ENCODE measurements around the gene SORCS2.

GRCh38 chr4:7647186-7647585 lies 454.8 kb downstream of the SORCS2 start:
- TF ChIP-seq EP300 (IDR thresholded peaks at IDR 0.05; ENCODE audit: borderline replicate concordance in 1 of 2, low read depth in 1 of 2, low read length in 1 of 2), result no peak
- TF ChIP-seq, protein P1, sequence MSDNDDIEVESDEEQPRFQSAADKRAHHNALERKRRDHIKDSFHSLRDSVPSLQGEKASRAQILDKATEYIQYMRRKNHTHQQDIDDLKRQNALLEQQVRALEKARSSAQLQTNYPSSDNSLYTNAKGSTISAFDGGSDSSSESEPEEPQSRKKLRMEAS (IDR thresholded peaks at IDR 0.05; ENCODE audit: low read depth), result no peak

All from SK-N-SH (cell line).